AG10803 (cell line): ENCODE data around the gene TMEM117.
"Not testable (repeated sequence)": the region's sequence is repeated elsewhere in the genome, so short reads cannot be mapped to it uniquely, and the experiment has no call there.

Source experiments
- DNase-seq: peaks from one replicate; pipeline ENCODE4 v3.0.0; 2010; ENCODE audit warnings: low read depth
- H3K4me3 ChIP-seq: 2 replicates; pipeline ENCODE4 v1.5.1; 2011; ENCODE audit warnings: mild to moderate bottlenecking, low read length, control low read depth
- TF ChIP-seq, protein P1 (sequence below): conservative IDR thresholded peaks from 2 replicates; pipeline ENCODE4 v1.5.1; 2011; ENCODE audit warnings: mild to moderate bottlenecking, low read length, control low read depth, inconsistent platforms

The TMEM117 gene

DNA sequence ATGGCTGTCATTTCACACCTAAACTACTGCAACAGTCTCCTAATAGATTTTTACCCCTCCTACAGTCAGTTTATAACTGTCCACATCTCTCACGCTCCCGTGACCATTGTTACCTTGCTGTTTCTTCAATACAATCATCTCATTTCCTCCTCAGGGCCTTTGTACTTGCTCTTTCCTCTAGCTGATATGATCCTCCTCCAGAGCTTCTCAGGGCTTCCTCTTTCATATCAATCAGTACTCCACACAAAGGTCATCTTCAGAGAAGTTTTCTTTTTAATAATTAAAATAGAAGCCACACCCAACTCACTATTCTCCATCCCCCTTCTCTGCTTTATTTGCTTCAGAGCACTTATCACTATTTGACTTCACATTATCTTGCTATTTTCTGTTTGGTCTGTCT lies 532.0 kb downstream of the TMEM117 start:
- TF ChIP-seq, protein P1, sequence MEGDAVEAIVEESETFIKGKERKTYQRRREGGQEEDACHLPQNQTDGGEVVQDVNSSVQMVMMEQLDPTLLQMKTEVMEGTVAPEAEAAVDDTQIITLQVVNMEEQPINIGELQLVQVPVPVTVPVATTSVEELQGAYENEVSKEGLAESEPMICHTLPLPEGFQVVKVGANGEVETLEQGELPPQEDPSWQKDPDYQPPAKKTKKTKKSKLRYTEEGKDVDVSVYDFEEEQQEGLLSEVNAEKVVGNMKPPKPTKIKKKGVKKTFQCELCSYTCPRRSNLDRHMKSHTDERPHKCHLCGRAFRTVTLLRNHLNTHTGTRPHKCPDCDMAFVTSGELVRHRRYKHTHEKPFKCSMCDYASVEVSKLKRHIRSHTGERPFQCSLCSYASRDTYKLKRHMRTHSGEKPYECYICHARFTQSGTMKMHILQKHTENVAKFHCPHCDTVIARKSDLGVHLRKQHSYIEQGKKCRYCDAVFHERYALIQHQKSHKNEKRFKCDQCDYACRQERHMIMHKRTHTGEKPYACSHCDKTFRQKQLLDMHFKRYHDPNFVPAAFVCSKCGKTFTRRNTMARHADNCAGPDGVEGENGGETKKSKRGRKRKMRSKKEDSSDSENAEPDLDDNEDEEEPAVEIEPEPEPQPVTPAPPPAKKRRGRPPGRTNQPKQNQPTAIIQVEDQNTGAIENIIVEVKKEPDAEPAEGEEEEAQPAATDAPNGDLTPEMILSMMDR: no peak
- no peak overlapping the region for H3K4me3 ChIP-seq
- no peak for DNase-seq

GRCh38 chr12:44369998-44370397 lies 534.1 kb downstream of the TMEM117 start:
- DNase-seq: no peak
- no peak overlapping the region for H3K4me3 ChIP-seq
- TF ChIP-seq, protein P1: no peak

GRCh38 chr12:44370982-44371381 lies 535.1 kb downstream of the TMEM117 start:
- no peak for DNase-seq
- TF ChIP-seq, protein P1: no peak
- H3K4me3 ChIP-seq: no peak overlapping the region

DNA sequence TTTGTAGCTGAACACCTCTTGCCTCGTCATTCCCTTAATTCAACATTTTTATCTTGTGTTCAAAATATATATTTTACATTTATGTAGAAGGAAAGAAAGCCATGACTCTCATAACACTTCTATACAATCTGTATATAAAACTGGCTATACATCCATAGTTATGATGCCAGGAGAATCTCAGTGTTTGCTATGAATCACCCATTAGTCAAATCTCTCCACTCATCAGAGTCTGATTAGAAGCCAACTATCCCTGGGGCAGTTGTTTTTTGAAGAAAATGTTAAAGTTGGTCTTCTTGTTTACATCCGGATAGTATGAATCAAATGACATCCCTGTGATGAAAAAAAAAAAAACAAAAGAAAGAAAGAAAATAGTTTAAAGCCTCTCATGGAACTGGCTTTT lies 536.4 kb downstream of the TMEM117 start:
- DNase-seq: no peak
- no peak overlapping the region for H3K4me3 ChIP-seq
- TF ChIP-seq, protein P1: no peak

DNA sequence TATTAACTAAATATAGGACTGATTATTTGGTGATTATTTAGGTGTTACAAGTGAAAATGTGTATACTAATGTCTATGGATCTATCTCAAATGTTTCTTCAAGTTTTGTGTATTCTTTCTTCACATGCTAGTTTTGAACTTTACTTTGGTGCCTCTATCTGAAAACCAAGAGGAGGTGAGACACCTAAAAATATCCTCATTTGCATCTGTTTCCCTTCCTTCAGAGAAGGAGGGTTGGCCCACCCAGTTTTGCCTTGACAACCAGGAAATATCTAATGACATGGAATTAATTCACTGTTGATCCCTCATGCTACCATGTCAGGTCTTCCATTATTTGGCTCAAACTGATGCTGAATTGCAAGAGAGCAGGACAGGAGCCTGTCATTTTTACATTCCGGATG lies 539.8 kb downstream of the TMEM117 start:
- no peak for DNase-seq
- H3K4me3 ChIP-seq: no peak overlapping the region
- TF ChIP-seq, protein P1: no peak

DNA sequence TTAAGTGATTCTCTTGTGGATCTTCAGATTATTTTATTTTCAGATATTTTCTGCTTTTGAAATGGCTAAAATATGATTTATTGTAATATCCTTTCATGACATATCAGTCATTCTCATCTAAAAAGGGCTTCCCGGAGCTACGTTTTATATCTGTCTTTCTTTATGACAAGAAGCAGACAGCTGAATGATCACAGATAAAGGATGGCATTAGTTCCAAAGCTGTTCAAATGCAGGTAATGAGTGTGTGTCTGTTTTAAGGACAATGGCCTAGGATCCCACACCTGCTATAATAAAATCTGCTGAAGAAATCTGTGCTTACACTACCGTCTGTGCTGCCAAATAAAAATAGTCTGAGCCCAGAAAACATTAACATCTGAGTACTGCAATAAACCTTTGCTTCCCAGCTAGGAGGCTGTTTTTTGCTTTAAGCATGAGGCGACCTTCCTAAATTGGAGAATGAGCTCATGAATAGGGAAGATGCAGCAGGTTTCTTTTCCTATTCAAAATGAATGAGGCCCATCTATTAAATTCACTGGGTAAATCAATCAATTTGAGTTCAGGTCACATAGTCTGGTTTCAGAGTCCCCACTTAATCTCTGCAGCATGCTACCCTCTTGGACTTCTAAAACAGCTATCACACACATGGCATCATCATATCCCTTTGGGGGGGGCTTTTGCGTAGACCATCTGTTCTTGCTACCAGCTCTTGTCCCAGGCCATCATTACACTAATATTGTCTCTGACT lies 541.7 kb downstream of the TMEM117 start:
- H3K4me3 ChIP-seq: no peak overlapping the region
- DNase-seq: no peak

DNA sequence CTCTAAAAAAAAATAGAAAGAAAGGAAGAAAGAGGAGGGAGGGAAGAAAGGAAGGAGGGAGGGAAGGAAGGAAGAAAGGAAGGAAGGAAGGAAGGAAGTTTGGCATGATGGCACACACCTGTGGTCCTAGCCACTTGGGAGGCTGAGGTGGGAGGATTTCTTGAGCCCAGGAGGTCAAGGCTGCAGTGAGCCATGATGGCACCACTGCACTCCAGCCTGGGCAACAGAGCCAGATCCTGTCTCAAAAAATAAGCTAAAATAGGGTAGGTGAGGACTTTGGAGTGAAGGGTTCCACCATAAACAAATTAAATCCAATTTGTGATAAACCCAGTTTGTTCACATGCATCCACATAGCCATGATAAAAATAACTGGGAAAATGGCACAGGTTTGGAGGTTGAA lies 543.2 kb downstream of the TMEM117 start:
- DNase-seq, H3K4me3 ChIP-seq: not testable (repeated sequence)

More for the DNA sequence above, 541.7 kb downstream of the TMEM117 start:
- TF ChIP-seq, protein P1: no peak

DNA sequence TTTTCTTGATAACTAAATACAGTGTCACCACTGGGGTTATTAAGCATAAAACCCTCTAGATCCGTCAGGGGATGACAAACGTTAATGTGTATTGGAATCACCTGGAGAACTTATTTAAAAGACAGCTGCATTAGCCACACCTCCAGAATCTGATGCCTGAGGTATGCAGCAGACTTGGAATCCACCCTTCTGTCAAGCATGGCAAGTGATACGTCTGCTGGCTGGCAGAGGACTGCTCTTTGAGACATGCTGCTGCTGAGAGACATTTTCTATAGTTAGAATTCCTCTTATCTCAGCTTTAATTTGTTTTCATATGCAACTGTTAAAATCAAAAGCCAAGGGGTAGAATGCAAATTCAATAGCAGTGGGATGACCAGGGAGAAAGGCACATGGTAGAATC lies 544.0 kb downstream of the TMEM117 start:
- TF ChIP-seq, protein P1: no peak
- DNase-seq: no peak
- H3K4me3 ChIP-seq: no peak overlapping the region
